Measurements from ENCODE around the gene COL1A1.
A peak's percentile ranks its signal among the peaks of the same experiment; 100 is the strongest.

COL1A1 gene

DNA sequence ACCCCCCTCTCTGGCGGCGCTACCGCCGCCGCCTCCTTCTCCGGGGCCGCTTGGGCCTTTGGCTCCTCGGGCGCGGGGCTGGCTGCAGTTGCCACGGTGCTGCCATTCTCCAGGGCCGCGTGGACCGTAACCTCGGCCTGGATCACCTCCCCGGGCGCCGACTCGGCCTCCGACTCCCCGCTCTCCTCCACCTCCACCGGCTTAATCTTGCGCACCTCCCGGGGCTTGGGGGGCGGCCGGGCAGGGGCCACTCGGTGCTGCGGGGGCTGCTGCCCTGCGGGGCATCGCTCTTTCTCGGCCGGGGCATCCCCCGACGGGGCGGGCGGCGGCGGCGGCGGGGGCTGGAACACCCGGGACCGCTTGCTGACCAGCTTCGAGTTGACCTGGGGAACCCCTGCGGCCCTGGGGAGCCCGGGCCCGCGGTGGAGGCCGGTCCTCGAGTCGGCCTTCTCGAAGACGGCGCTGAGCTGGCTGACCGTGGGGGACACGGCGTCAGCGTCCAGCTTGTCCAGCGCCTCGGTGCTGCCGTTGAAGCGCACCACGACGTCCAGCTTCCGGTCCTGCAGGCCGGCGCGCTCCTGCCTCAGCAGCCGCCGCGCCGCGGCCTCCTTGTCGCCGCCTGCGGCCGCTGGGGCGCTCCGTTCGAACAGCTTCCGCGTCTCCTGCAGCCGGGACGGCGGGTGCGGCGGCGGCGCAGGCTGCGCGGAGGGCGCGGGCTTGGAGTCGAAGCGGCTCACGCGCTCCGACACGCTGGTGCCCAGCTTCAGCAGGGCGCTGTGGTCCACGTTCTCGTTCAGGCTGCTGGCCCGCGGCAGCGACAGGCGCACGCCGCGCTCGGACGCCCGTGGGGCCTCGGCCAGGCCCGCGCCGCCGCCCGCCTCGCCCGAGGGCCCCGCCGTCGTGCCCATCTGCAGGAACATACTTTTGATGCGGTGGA lies 51.7 kb downstream of the COL1A1 start:
- peak overlapping the region in 4 of 5 donors; percentile 63 to 79 (median 70) for H3K9ac ChIP-seq (ENCODE audit: low read length in 5 of 5)
- peaks cover 24 to 93% (median 81%) of the 10 kb centered on the region in 5 donors for H3K4me1 ChIP-seq (ENCODE audit: control insufficient read depth in 5 of 5, insufficient read depth in 5 of 5, low read length in 5 of 5)
- no peaks in the 10 kb centered on the region for H3K9me3 ChIP-seq (ENCODE audit: control insufficient read depth in 5 of 5, low read length in 5 of 5)
- peak overlapping the region in 4 of 5 donors; percentile 66 to 82 (median 76) for H3K4me3 ChIP-seq (ENCODE audit: low read depth in 1 of 5, low read length in 5 of 5)
- no peaks in the 10 kb centered on the region for H3K27me3 ChIP-seq (ENCODE audit: control insufficient read depth in 5 of 5, insufficient read depth in 4 of 5, low read length in 5 of 5)
- H3K36me3 ChIP-seq (ENCODE audit: control insufficient read depth in 5 of 5, insufficient read depth in 5 of 5, low read length in 5 of 5): peaks cover 0 to 11% (median 7%) of the 10 kb centered on the region in 5 donors
- peak overlapping the region; percentile 60 for H3K27ac ChIP-seq (ENCODE audit: low read depth, low read length)

DNA sequence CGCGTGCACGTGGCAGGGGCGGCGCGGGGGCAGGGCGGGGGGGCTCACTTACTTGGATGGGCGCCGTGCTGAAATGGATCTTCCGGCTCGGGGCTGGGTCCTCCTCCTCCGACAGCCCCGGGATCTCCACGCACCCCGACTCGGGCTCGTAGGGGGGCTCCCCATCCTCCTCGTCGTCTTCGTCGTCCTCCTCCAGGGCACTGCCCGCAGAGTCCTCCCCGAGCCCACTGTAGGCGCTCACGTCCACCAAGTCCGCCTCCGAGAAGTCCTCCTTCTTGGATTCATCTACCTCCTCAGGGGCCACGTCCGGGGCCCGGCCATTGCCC lies 52.4 kb downstream of the COL1A1 start:
- Histone ChIP-seq H3K27ac (ENCODE audit: low read depth, low read length) (peak overlapping the region; percentile 60), H3K4me1 (ENCODE audit: control insufficient read depth in 5 of 5, insufficient read depth in 5 of 5, low read length in 5 of 5) (peaks cover 19 to 91% (median 78%) of the 10 kb centered on the region in 5 donors), H3K4me3 (ENCODE audit: low read depth in 1 of 5, low read length in 5 of 5) (peak overlapping the region in 4 of 5 donors; percentile 66 to 82 (median 76)), H3K9me3 (ENCODE audit: control insufficient read depth in 5 of 5, low read length in 5 of 5) (no peaks in the 10 kb centered on the region), H3K27me3 (ENCODE audit: control insufficient read depth in 5 of 5, insufficient read depth in 4 of 5, low read length in 5 of 5) (no peaks in the 10 kb centered on the region), H3K9ac (ENCODE audit: low read length in 5 of 5) (peak overlapping the region in 4 of 5 donors; percentile 63 to 78 (median 64)), H3K36me3 (ENCODE audit: control insufficient read depth in 5 of 5, insufficient read depth in 5 of 5, low read length in 5 of 5) (peaks cover 0 to 17% (median 13%) of the 10 kb centered on the region in 5 donors)

DNA sequence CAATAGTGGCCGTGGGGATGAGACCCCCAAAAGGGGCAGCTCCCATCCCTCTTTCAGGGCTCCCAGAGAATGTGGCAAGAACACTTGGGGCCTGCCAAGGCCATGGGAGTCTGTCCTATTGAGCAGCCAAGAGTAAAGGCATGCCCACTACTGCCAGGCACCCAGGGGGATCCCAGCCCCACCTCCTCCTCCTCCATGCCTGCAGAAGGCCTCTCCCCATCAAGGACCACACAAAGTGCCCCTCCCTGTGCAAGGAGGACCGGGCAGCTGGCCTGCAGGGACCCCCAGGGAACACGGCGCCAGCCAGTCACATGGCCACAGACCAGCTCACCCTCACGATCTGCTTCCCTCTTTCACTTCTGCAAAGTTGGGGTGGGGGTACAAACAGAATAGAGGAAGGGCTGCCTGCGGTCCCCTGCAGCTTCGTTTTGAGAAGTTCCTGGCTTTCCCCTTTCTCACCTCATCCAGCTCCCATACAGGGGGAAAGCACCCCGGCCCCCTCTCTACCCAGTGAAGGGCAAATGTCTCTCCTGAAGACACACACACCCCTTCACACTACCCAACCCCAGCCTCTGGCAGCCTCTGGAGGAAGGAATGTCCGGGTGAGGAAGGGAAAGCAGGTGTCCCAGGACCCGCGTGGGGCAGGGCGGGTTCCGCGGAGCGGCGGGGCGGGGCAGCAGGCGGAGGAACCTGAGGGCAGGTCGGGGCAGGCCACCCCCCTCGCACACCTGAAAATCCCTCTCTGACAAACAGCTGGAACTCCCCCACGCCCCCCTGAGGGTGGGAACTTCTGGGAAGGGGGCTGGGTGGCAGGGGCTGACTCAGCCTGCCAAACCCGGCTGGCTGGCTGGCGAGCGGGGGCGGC lies 53.0 kb downstream of the COL1A1 start:
- Histone ChIP-seq H3K27me3 (ENCODE audit: control insufficient read depth in 5 of 5, insufficient read depth in 4 of 5, low read length in 5 of 5) (no peaks in the 10 kb centered on the region), H3K4me1 (ENCODE audit: control insufficient read depth in 5 of 5, insufficient read depth in 5 of 5, low read length in 5 of 5) (peaks cover 15 to 85% (median 72%) of the 10 kb centered on the region in 5 donors), H3K36me3 (ENCODE audit: control insufficient read depth in 5 of 5, insufficient read depth in 5 of 5, low read length in 5 of 5) (peaks cover 0 to 23% (median 19%) of the 10 kb centered on the region in 5 donors), H3K9ac (ENCODE audit: low read length in 5 of 5) (peak overlapping the region; percentile 53 to 76 (median 72)), H3K4me3 (ENCODE audit: low read depth in 1 of 5, low read length in 5 of 5) (peak overlapping the region; percentile 68 to 82 (median 77)), H3K9me3 (ENCODE audit: control insufficient read depth in 5 of 5, low read length in 5 of 5) (no peaks in the 10 kb centered on the region), H3K27ac (ENCODE audit: low read depth, low read length) (peak overlapping the region; percentile 79)

DNA sequence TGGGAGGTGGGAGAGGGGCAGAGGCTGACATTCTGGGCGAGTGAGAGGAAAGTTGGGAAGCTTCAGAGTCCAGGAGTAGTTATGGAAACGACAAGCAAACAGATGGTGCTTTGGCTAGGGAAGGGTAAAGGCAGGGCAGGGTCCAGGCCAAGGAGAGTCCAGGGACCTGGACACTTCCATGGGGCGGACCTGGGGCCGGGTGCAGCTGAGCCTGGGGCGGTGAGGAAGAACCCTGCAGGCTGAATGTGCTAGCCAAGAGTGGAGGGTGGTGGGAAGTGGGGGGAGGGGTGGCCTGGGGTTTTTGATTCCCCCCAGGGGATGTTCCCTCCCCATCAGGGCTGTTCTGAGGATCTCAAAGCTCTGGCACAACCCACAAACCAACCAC lies 53.6 kb downstream of the COL1A1 start:
- H3K27me3 ChIP-seq (ENCODE audit: control insufficient read depth in 5 of 5, insufficient read depth in 4 of 5, low read length in 5 of 5): no peaks in the 10 kb centered on the region
- peaks cover 0 to 28% (median 25%) of the 10 kb centered on the region in 5 donors for H3K36me3 ChIP-seq (ENCODE audit: control insufficient read depth in 5 of 5, insufficient read depth in 5 of 5, low read length in 5 of 5)
- H3K27ac ChIP-seq (ENCODE audit: low read depth, low read length): peak overlapping the region; percentile 79
- H3K9me3 ChIP-seq (ENCODE audit: control insufficient read depth in 5 of 5, low read length in 5 of 5): no peaks in the 10 kb centered on the region
- peak overlapping the region; percentile 68 to 82 (median 77) for H3K4me3 ChIP-seq (ENCODE audit: low read depth in 1 of 5, low read length in 5 of 5)
- peak overlapping the region; percentile 36 to 76 (median 72) for H3K9ac ChIP-seq (ENCODE audit: low read length in 5 of 5)
- H3K4me1 ChIP-seq (ENCODE audit: control insufficient read depth in 5 of 5, insufficient read depth in 5 of 5, low read length in 5 of 5): peaks cover 14 to 79% (median 70%) of the 10 kb centered on the region in 5 donors

DNA sequence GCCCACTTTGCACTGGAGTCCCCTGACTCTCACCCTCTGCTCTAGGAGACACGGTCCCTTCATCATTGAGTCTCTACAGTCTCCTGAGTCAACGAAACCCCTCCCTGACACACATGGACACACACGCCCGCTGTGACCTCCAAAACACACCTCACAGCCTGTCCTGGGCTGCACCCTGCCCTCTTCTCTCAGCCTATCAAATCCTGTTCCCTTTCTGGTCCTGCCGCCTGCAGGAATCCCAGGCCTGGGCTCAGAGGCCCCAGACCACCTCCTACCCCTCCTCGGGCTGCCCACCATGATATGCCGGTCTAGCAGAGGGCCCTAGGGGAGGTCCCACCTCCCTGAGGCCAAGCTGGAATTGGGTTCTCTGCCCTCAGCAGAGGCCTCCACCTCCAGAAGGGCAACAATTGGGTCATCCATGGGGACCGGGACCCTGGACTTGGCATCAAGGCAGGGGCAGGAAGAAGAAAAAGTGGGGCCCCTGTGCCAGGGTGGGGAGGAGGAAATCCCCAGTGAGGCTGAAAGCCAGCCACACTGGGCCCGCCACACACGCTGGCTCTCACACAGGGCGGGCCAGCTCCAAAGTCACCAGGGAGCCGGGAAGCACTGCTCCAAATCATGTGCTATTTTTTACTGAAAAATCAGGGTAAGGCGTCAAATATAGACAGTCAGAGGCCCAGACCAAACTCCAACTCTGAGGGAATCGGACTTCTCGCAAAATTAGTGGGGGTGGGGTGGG lies 54.3 kb downstream of the COL1A1 start:
- H3K4me1 ChIP-seq (ENCODE audit: control insufficient read depth in 5 of 5, insufficient read depth in 5 of 5, low read length in 5 of 5): peaks cover 10 to 79% (median 69%) of the 10 kb centered on the region in 5 donors
- peak overlapping the region; percentile 36 to 76 (median 54) for H3K9ac ChIP-seq (ENCODE audit: low read length in 5 of 5)
- peak overlapping the region; percentile 68 to 82 (median 77) for H3K4me3 ChIP-seq (ENCODE audit: low read depth in 1 of 5, low read length in 5 of 5)
- no peaks in the 10 kb centered on the region for H3K9me3 ChIP-seq (ENCODE audit: control insufficient read depth in 5 of 5, low read length in 5 of 5)
- H3K27ac ChIP-seq (ENCODE audit: low read depth, low read length): peak overlapping the region; percentile 79
- H3K36me3 ChIP-seq (ENCODE audit: control insufficient read depth in 5 of 5, insufficient read depth in 5 of 5, low read length in 5 of 5): peaks cover 0 to 36% (median 33%) of the 10 kb centered on the region in 5 donors
- no peaks in the 10 kb centered on the region for H3K27me3 ChIP-seq (ENCODE audit: control insufficient read depth in 5 of 5, insufficient read depth in 4 of 5, low read length in 5 of 5)

DNA sequence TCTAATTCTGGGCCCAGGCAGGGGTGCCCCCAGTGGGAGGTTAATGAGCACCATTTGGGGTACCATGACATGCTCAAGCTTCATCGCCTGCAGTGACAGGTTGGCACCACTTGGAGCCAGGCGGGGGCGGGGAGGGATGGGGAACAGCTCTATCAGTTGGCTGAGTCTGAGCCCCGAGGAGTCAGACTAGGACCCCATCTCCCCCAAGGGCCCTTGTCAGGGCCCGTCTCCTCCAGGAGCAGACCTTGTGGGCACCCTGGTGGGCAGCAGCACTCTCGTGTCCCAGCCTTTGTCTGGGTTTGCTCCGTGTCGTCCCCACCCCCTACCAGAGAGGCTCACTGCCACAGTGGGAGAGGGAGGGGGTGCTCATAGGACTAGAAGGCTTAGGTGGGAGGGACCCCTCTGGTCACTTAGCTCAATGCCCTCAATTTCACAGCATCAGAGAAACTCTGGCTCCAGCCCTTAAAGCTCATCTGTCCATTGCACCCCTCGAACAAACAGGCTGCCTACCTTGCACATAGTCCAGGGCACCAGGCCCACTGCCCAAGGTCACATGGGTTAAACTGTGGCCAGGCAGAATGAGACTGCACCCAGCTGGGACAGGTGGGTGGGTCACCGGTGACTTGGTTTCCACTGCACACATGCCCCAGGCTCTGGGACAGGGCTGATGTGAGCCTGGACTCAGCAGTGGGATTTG lies 55.1 kb downstream of the COL1A1 start:
- peak overlapping the region in 4 of 5 donors; percentile 26 to 76 (median 60) for H3K9ac ChIP-seq (ENCODE audit: low read length in 5 of 5)
- peaks cover 0 to 43% (median 38%) of the 10 kb centered on the region in 5 donors for H3K36me3 ChIP-seq (ENCODE audit: control insufficient read depth in 5 of 5, insufficient read depth in 5 of 5, low read length in 5 of 5)
- peak overlapping the region; percentile 79 for H3K27ac ChIP-seq (ENCODE audit: low read depth, low read length)
- H3K9me3 ChIP-seq (ENCODE audit: control insufficient read depth in 5 of 5, low read length in 5 of 5): no peaks in the 10 kb centered on the region
- H3K4me1 ChIP-seq (ENCODE audit: control insufficient read depth in 5 of 5, insufficient read depth in 5 of 5, low read length in 5 of 5): peaks cover 13 to 79% (median 65%) of the 10 kb centered on the region in 5 donors
- peak overlapping the region; percentile 61 to 82 (median 68) for H3K4me3 ChIP-seq (ENCODE audit: low read depth in 1 of 5, low read length in 5 of 5)
- H3K27me3 ChIP-seq (ENCODE audit: control insufficient read depth in 5 of 5, insufficient read depth in 4 of 5, low read length in 5 of 5): no peaks in the 10 kb centered on the region

DNA sequence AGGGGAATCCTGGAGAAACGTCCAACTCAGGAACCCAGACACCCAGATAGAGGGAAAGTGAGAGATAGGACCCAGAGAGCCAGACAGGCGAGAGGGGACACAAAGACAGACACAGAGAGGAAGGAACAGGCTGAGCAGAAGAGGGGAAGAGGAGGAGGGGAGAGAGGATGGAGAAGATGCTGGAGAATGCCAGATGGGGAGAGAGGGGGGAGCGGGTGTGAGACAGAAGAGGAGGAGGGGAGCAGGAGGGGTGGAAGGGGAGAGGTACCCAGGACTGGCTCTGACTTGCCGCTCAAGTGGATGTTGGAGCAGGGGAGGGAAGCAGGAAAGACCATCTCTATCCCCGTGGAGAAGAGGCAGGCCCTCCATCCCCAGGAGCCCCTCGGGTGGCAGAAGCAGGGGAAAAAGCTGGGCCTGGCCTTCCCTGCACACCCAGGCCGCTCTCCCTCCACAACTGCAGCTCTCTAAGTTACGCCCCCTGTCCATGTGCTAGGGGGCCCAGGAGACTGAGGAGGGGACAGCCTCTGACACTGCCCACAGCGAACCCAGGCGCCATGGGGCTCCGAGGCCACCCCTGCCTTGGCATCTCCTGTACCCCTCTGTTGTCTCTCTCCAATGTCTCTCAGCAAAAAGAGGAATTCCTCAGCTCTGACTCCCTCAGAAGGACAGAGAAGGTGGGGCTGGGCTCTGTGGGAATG lies 55.8 kb downstream of the COL1A1 start:
- Histone ChIP-seq H3K4me1 (ENCODE audit: control insufficient read depth in 5 of 5, insufficient read depth in 5 of 5, low read length in 5 of 5) (peaks cover 13 to 82% (median 67%) of the 10 kb centered on the region in 5 donors), H3K27me3 (ENCODE audit: control insufficient read depth in 5 of 5, insufficient read depth in 4 of 5, low read length in 5 of 5) (no peaks in the 10 kb centered on the region), H3K27ac (ENCODE audit: low read depth, low read length) (peak overlapping the region; percentile 79), H3K9ac (ENCODE audit: low read length in 5 of 5) (peak overlapping the region in 3 of 5 donors; percentile 7 to 54 (median 31)), H3K4me3 (ENCODE audit: low read depth in 1 of 5, low read length in 5 of 5) (peak overlapping the region in 3 of 5 donors; percentile 9 to 31 (median 16)), H3K36me3 (ENCODE audit: control insufficient read depth in 5 of 5, insufficient read depth in 5 of 5, low read length in 5 of 5) (peaks cover 0 to 50% (median 44%) of the 10 kb centered on the region in 5 donors), H3K9me3 (ENCODE audit: control insufficient read depth in 5 of 5, low read length in 5 of 5) (no peaks in the 10 kb centered on the region)

DNA sequence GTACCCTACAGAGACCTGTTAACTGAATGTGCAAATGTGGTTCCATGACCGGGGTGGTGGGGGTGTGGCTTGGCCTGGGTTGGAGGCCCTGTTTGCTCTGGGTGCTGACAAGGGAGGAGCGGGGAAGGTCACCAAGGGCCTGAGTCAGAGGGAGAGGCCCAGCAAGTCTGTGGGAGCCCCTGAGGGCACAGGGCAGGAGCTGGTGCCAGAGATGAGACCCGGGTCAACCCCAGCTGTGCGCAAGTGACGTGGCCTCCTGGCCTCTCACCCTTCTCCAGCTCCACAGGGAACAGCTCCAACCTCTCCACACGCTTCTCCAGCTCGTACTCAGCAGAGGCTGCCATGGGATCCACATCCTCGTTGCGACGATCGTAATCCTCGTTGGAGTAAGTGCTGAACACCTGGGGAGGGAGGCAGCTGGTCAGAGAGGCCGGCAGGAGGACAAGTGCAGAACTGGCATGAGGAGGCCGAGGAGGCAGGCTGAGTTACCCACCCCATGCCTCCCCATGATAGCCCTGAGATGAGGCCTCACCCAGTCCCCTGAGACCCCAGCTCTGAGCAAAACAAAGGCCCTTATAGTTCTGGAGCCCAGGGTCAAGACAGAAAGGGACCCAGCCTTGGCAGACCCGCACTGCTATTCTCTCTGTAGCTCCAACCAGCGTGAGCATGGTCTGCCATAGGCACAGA lies 56.4 kb downstream of the COL1A1 start:
- Histone ChIP-seq H3K27me3 (ENCODE audit: control insufficient read depth in 5 of 5, insufficient read depth in 4 of 5, low read length in 5 of 5) (no peaks in the 10 kb centered on the region), H3K27ac (ENCODE audit: low read depth, low read length) (peak overlapping the region; percentile 79), H3K36me3 (ENCODE audit: control insufficient read depth in 5 of 5, insufficient read depth in 5 of 5, low read length in 5 of 5) (peaks cover 0 to 56% (median 50%) of the 10 kb centered on the region in 5 donors), H3K9ac (ENCODE audit: low read length in 5 of 5) (peak overlapping the region in 2 of 5 donors; percentile 31 to 54), H3K9me3 (ENCODE audit: control insufficient read depth in 5 of 5, low read length in 5 of 5) (no peaks in the 10 kb centered on the region), H3K4me1 (ENCODE audit: control insufficient read depth in 5 of 5, insufficient read depth in 5 of 5, low read length in 5 of 5) (peaks cover 13 to 84% (median 72%) of the 10 kb centered on the region in 5 donors), H3K4me3 (ENCODE audit: low read depth in 1 of 5, low read length in 5 of 5) (peak overlapping the region in 2 of 5 donors; percentile 9 to 16)

Data from subcutaneous abdominal adipose tissue (tissue), 5 donors.